Measurements from ENCODE around the gene CTNNAL1.

The CTNNAL1 gene

DNA sequence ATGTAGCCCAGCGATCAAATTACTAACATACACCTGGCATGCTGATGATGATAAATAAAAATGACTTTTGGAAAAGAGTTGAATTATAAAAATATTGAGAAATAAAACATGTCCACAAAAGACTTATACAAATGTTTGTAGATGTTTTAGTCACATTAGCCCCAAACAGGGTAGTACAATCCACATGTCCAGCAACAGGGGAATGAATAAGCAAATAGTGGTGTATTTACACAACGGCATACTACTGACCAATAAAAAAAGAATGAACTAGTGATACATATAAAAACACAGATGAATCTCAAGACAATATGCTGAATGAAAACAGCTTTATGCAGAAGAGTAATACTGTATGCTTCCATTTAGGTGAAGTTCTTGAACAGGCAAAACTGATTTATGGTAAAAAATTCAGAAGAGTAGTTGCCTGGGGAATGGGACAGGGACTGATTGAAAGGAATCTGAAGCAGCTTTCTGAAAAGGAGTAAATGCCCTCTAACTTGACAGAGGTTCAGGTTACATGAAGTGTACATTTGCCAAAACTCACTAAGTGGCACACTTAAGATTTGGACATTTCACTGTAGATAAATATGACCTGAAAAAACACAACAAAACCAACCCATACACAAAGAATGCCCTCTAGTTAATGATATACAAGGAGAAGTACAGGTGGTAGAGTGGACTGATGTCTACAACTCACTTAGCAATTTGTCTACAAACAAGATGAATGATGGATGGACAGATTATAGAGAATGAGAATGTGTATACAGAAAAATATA is 115.8 kb downstream of the CTNNAL1 start:
- TF ChIP-seq, protein P1, sequence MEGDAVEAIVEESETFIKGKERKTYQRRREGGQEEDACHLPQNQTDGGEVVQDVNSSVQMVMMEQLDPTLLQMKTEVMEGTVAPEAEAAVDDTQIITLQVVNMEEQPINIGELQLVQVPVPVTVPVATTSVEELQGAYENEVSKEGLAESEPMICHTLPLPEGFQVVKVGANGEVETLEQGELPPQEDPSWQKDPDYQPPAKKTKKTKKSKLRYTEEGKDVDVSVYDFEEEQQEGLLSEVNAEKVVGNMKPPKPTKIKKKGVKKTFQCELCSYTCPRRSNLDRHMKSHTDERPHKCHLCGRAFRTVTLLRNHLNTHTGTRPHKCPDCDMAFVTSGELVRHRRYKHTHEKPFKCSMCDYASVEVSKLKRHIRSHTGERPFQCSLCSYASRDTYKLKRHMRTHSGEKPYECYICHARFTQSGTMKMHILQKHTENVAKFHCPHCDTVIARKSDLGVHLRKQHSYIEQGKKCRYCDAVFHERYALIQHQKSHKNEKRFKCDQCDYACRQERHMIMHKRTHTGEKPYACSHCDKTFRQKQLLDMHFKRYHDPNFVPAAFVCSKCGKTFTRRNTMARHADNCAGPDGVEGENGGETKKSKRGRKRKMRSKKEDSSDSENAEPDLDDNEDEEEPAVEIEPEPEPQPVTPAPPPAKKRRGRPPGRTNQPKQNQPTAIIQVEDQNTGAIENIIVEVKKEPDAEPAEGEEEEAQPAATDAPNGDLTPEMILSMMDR (IDR thresholded peaks at IDR 0.05; ENCODE audit: low read depth, low read length), result no peak

DNA sequence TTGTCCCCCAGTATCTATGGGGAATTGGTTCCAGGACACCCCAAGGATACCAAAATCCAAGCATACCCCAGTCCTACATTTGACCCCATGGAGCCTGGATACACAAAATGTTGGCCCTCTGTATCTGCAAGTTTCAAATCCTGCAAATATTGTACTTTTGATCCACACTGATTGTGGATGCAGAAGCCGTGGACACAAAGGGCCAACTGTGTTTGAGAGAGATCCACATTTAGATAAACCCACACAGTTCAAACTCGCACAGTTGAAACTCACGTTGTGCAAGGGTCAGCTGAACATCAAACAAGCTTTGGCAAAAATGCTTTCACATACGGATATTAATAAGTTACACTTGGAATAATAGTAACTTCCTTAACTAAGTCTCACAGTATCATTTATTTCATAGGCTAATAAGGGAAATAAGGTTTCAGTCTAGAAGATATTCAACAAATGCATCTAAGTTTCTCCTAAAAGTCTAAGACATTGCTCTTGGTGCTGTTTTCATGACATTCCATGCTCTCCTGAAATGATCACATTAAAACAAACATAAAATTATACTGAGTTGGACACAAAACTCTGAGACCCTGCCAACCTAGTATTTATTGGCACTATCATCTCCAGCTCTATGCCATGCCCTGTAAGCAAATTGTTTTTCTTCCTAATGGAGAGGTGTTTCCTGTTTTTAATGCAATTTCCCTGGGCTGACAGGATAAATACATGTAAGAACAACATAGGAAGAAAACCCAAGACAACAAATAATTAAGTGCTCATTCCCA is 118.9 kb downstream of the CTNNAL1 start:
- DNase-seq (ENCODE audit: extremely low read depth, low read depth), result no peak
- TF ChIP-seq, protein P1 (IDR thresholded peaks at IDR 0.05; ENCODE audit: low read depth, low read length), result no peak

More for the DNA sequence above, 115.8 kb downstream of the CTNNAL1 start:
- no peak for DNase-seq (ENCODE audit: extremely low read depth, low read depth)

Data from AG09319 (cell line).